Measurements from ENCODE around the gene BAK1. TPM values are rescaled to one million over a fixed set of nuclear protein-coding genes. Genes with fewer than 3 reads are reported as not detected.

Gene BAK1
- total and polyA plus RNA-seq, 2 of the 4 experiments (the other 2 are of a cell fraction), result 12.0 to 19.0 TPM

DNA sequence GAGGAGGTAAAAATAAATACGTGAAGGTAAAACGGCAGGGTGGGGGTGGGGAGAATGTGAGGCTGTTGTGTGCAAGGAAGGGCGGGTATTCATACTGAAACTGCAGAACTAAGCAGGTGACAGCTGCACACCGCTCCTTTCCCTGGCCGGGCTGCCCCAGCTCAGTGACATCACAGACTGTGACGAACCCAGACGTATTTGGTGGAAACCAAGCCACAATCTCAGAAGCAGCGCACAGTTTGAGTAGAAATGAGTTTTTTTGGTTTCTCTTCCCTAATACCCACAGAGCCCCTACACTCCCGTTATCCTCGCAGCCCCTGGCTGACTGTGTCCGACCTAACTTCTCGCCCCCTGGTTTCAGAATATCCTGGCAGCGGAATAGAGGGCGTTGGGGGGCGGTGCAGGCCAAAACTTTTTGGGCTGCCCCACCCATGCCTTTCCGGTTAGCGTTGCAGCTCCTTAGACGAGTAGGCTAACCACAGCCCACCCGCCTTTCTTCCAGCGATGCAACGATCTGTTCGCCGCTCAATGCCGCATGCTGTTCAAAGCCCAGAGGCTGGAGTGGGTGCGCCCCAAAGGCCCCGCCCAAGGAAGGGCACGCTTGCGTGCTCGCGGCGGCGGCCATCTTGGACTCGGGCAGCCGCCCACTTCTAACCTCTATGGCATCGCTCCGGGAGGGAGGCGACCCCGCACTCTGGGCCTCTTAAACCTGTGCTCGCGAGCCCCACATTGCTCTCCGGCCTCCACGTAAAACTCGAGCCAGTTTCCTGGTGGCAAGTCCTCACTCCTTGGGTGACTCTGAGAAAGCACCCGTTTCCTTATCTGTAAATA lies 9.1 kb downstream of the BAK1 start:
- ATAC-seq (ENCODE audit: low read depth), result peak; percentile 97
- peak overlapping the region; percentile 79 for H3K4me2 ChIP-seq (ENCODE audit: low read depth, low read length)
- peak overlapping the region; percentile 54 for H3K4me3 ChIP-seq (ENCODE audit: insufficient read depth, low read depth, low read length)
- TF ChIP-seq RCOR1 (IDR thresholded peaks at IDR 0.05; ENCODE audit: insufficient replicate concordance, low read length), result no peak
- TF ChIP-seq CEBPB (IDR thresholded peaks at IDR 0.05; ENCODE audit: low read depth, low read length), result no peak
- no peak for TF ChIP-seq RAD21 (IDR thresholded peaks at IDR 0.05; ENCODE audit: low read length)
- TF ChIP-seq MAZ (IDR thresholded peaks at IDR 0.05; ENCODE audit: borderline replicate concordance, low read depth, low read length), result peak; percentile 58; the same call in 1 of the 2 replicates
- TF ChIP-seq ELK1 (IDR thresholded peaks at IDR 0.05; ENCODE audit: borderline replicate concordance, low read depth, low read length), result no peak
- TF ChIP-seq NFE2L2 (IDR thresholded peaks at IDR 0.05; ENCODE audit: low read depth, low read length), result no peak
- TF ChIP-seq RFX5 (IDR thresholded peaks at IDR 0.05; ENCODE audit: low read depth, low read length), result 0 out of 2 replicates have a peak, but pooled peaks have one; percentile 2
- TF ChIP-seq MXI1 (IDR thresholded peaks at IDR 0.05; ENCODE audit: borderline replicate concordance, low read depth, low read length), result peak; percentile 95
- no peak for TF ChIP-seq POLR2A (IDR thresholded peaks at IDR 0.05; ENCODE audit: low read depth, low read length)
- no peak for TF ChIP-seq USF2 (IDR thresholded peaks at IDR 0.05; ENCODE audit: low read depth, low read length)
- TF ChIP-seq BHLHE40 (IDR thresholded peaks at IDR 0.05; ENCODE audit: low read depth, low read length), result no peak
- TF ChIP-seq, protein P1, sequence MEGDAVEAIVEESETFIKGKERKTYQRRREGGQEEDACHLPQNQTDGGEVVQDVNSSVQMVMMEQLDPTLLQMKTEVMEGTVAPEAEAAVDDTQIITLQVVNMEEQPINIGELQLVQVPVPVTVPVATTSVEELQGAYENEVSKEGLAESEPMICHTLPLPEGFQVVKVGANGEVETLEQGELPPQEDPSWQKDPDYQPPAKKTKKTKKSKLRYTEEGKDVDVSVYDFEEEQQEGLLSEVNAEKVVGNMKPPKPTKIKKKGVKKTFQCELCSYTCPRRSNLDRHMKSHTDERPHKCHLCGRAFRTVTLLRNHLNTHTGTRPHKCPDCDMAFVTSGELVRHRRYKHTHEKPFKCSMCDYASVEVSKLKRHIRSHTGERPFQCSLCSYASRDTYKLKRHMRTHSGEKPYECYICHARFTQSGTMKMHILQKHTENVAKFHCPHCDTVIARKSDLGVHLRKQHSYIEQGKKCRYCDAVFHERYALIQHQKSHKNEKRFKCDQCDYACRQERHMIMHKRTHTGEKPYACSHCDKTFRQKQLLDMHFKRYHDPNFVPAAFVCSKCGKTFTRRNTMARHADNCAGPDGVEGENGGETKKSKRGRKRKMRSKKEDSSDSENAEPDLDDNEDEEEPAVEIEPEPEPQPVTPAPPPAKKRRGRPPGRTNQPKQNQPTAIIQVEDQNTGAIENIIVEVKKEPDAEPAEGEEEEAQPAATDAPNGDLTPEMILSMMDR (conservative IDR thresholded peaks at IDR 0.05; ENCODE audit: low read depth, low read length), result no peak
- BruUV-seq (replicated peaks), result no TSS peak
- ChIA-PET CTCF (no interaction called here), POLR2A (ENCODE audit: unreplicated experiment) (no interaction called here)
- no peak overlapping the region for H3K18ac ChIP-seq (ENCODE audit: low read depth, low read length)
- peak overlapping the region; percentile 14 for H2BK5ac ChIP-seq (ENCODE audit: low read depth, low read length, poor library complexity, severe bottlenecking)
- intact Hi-C loops (cut with micrococcal nuclease) (no loop called here), dilution Hi-C loops (cut with HindIII; ENCODE audit: low sequenced_read_pairs, unreplicated experiment) (no loop called here), in situ Hi-C loops (cut with MboI; ENCODE audit: low sequenced_read_pairs) (no loop called here)
- peak overlapping the region; percentile 65 for H3K9ac ChIP-seq (ENCODE audit: low read depth, low read length)
- 0 out of 2 replicates have a peak, but pooled peaks cover 1% of the 10 kb centered on the region for H3K4me1 ChIP-seq (ENCODE audit: control insufficient read depth, insufficient read depth, low read length)
- H3K4ac ChIP-seq (ENCODE audit: low read depth, low read length), result peak overlapping the region; percentile 85
- H4K8ac ChIP-seq (ENCODE audit: low read depth in 2 of 2, low read length in 2 of 2), result peak overlapping the region; percentile 94 to 99
- peak overlapping the region; percentile 97 for H2AFZ ChIP-seq (replicated peaks; ENCODE audit: low read length, poor library complexity)
- WGBS, 2 experiments (ENCODE audit: extremely low coverage in 2 of 2, insufficient read length in 1 of 2), result 9% methylated on average over 4 of the region's 44 CpGs; no CpG with 5 or more reads in 1 of the 2 experiments
- H3K14ac ChIP-seq (replicated peaks; ENCODE audit: low read depth, low read length), result peak overlapping the region; percentile 92
- H3K9me3 ChIP-seq (ENCODE audit: control insufficient read depth, insufficient read depth, low read length), result no peaks in the 10 kb centered on the region
- peaks cover 0 to 6% of the 10 kb centered on the region in 2 experiments; a peak in 2 of 4 replicates for H3K79me1 ChIP-seq (ENCODE audit: low read depth in 1 of 2, low read length in 2 of 2)
- H3K23ac ChIP-seq (ENCODE audit: low read depth, low read length), result peak overlapping the region; percentile 82
- DNase-seq, result peak; percentile 57
- peak overlapping the region; percentile 94 for H2AK9ac ChIP-seq (replicated peaks; ENCODE audit: low read depth, low read length, poor library complexity)
- H4K91ac ChIP-seq (ENCODE audit: insufficient read depth, low read depth, low read length), result peak overlapping the region; percentile 51; the same call in 1 of the 2 replicates
- H2BK15ac ChIP-seq (ENCODE audit: low read depth, low read length), result peak overlapping the region; percentile 7; the same call in 1 of the 3 replicates
- peaks cover 14% of the 10 kb centered on the region; the same call in 1 of the 2 replicates for H3K9me1 ChIP-seq (ENCODE audit: insufficient read depth, low read length)
- peak overlapping the region; percentile 1; the same call in 1 of the 2 replicates for H2AK5ac ChIP-seq (ENCODE audit: low read depth, low read length)
- H4K5ac ChIP-seq (ENCODE audit: low read depth, low read length), result peak overlapping the region; percentile 87
- peaks cover 17% of the 10 kb centered on the region for H3K36me3 ChIP-seq (ENCODE audit: control insufficient read depth, insufficient read depth, low read length)
- no peak overlapping the region for H2BK120ac ChIP-seq (ENCODE audit: low read depth, low read length)
- H3K27me3 ChIP-seq (ENCODE audit: control insufficient read depth, insufficient read depth, low read length), result no peaks in the 10 kb centered on the region
- no peak overlapping the region for H2BK20ac ChIP-seq (ENCODE audit: low read depth, low read length)
- no peaks in the 10 kb centered on the region for H4K20me1 ChIP-seq (ENCODE audit: insufficient read depth, low read length)
- H3K56ac ChIP-seq (ENCODE audit: extremely low read depth, insufficient read depth, low read length), result no peak overlapping the region
- peak overlapping the region; percentile 33 for H3K27ac ChIP-seq (ENCODE audit: insufficient read depth, low read length)
